ENCODE results near the gene NSMCE1.
"Not testable (repeated sequence)": the region's sequence is repeated elsewhere in the genome, so short reads cannot be mapped to it uniquely, and the experiment has no call there.

Gene NSMCE1

GRCh38 chr16:27264151-27264550, 4.4 kb downstream of the NSMCE1 start:
- DNase-seq (no peak), ATAC-seq (no peak)
- no peak overlapping the region for H3K27ac Mint-ChIP-seq
- no peaks in the 10 kb centered on the region for H3K27me3 Mint-ChIP-seq
- peaks cover 0 to 5% of the 10 kb centered on the region in 2 donors for H3K9me3 Mint-ChIP-seq
- H3K4me1 Mint-ChIP-seq: peaks cover 71% of the 10 kb centered on the region
- H3K4me3 Mint-ChIP-seq: no peak overlapping the region

- not testable (repeated sequence) for DNase-seq, H3K9me3 Mint-ChIP-seq, ATAC-seq, H3K27me3 Mint-ChIP-seq, H3K27ac Mint-ChIP-seq
- Mint-ChIP-seq H3K4me3 (peak overlapping the region in 1 of 2 donors; percentile 8), H3K4me1 (peaks cover 82% of the 10 kb centered on the region)
Observed at GRCh38 chr16:27262904-27263423, 5.6 kb downstream of the NSMCE1 start.

GRCh38 chr16:27259710-27260109, 8.9 kb downstream of the NSMCE1 start:
- Mint-ChIP-seq H3K4me3 (no peak overlapping the region), H3K4me1 (peaks cover 89% of the 10 kb centered on the region), H3K9me3 (peaks cover 0 to 5% of the 10 kb centered on the region in 2 donors), H3K27me3 (no peaks in the 10 kb centered on the region), H3K27ac (no peak overlapping the region)
- no peak for DNase-seq
- no peak for ATAC-seq

GRCh38 chr16:27258241-27258734, 10.3 kb downstream of the NSMCE1 start:
- peaks cover 89% of the 10 kb centered on the region for H3K4me1 Mint-ChIP-seq
- DNase-seq (no peak), ATAC-seq (no peak)
- peak overlapping the region; percentile 3 to 66 for H3K27ac Mint-ChIP-seq
- H3K4me3 Mint-ChIP-seq: no peak overlapping the region
- H3K9me3 Mint-ChIP-seq: peaks cover 0 to 3% of the 10 kb centered on the region in 2 donors
- no peaks in the 10 kb centered on the region for H3K27me3 Mint-ChIP-seq

- Mint-ChIP-seq H3K27ac (peak overlapping the region in 1 of 2 donors; percentile 50), H3K4me1 (peaks cover 89% of the 10 kb centered on the region), H3K27me3 (no peaks in the 10 kb centered on the region), H3K4me3 (no peak overlapping the region), H3K9me3 (no peaks in the 10 kb centered on the region)
- no peak for DNase-seq
- no peak for ATAC-seq
Observed at GRCh38 chr16:27257271-27257670, 11.3 kb downstream of the NSMCE1 start.

- Mint-ChIP-seq H3K27ac (peak overlapping the region in 1 of 2 donors; percentile 50), H3K27me3 (no peaks in the 10 kb centered on the region), H3K4me1 (peaks cover 89% of the 10 kb centered on the region), H3K9me3 (no peaks in the 10 kb centered on the region), H3K4me3 (no peak overlapping the region)
- no peak for DNase-seq
- ATAC-seq: no peak
Observed at GRCh38 chr16:27256861-27257260, 11.7 kb downstream of the NSMCE1 start.

- H3K4me1 Mint-ChIP-seq: peaks cover 97% of the 10 kb centered on the region
- peak; percentile 87 for ATAC-seq
- peak overlapping the region; percentile 77 to 81 for H3K4me3 Mint-ChIP-seq
- peak; percentile 48 to 53 for DNase-seq
- H3K27me3 Mint-ChIP-seq: no peaks in the 10 kb centered on the region
- no peaks in the 10 kb centered on the region for H3K9me3 Mint-ChIP-seq
- H3K27ac Mint-ChIP-seq: peak overlapping the region; percentile 93 to 98
Observed at GRCh38 chr16:27254262-27254811, 14.2 kb downstream of the NSMCE1 start.

GRCh38 chr16:27253526-27253930, 15.0 kb downstream of the NSMCE1 start:
- H3K27me3 Mint-ChIP-seq: no peaks in the 10 kb centered on the region
- ATAC-seq (peak; percentile 74), DNase-seq (peak; percentile 35 to 38)
- peak overlapping the region; percentile 77 to 81 for H3K4me3 Mint-ChIP-seq
- peak overlapping the region; percentile 91 to 98 for H3K27ac Mint-ChIP-seq
- peaks cover 97% of the 10 kb centered on the region for H3K4me1 Mint-ChIP-seq
- peaks cover 0 to 5% of the 10 kb centered on the region in 2 donors for H3K9me3 Mint-ChIP-seq

GRCh38 chr16:27252206-27252585, 16.4 kb downstream of the NSMCE1 start:
- Mint-ChIP-seq H3K4me1 (peaks cover 97% of the 10 kb centered on the region), H3K4me3 (peak overlapping the region; percentile 26 to 77), H3K9me3 (peaks cover 0 to 7% of the 10 kb centered on the region in 2 donors), H3K27ac (peak overlapping the region; percentile 91 to 98), H3K27me3 (no peaks in the 10 kb centered on the region)
- no peak for DNase-seq
- ATAC-seq: no peak

GRCh38 chr16:27251541-27252205, 16.9 kb downstream of the NSMCE1 start:
- ATAC-seq (peak; percentile 33), DNase-seq (no peak)
- Mint-ChIP-seq H3K4me1 (peaks cover 97% of the 10 kb centered on the region), H3K9me3 (peaks cover 0 to 7% of the 10 kb centered on the region in 2 donors), H3K27me3 (no peaks in the 10 kb centered on the region), H3K27ac (peak overlapping the region; percentile 11 to 98), H3K4me3 (peak overlapping the region; percentile 26 to 32)

- Mint-ChIP-seq H3K4me1 (peaks cover 97% of the 10 kb centered on the region), H3K4me3 (peak overlapping the region in 1 of 2 donors; percentile 39)
- not testable (repeated sequence) for H3K27ac Mint-ChIP-seq, H3K27me3 Mint-ChIP-seq, DNase-seq, ATAC-seq, H3K9me3 Mint-ChIP-seq
Observed at GRCh38 chr16:27248886-27249285, 19.7 kb downstream of the NSMCE1 start.

- Mint-ChIP-seq H3K27ac (no peak overlapping the region), H3K27me3 (no peaks in the 10 kb centered on the region), H3K9me3 (peaks cover 0 to 7% of the 10 kb centered on the region in 2 donors), H3K4me1 (peaks cover 97% of the 10 kb centered on the region), H3K4me3 (no peak overlapping the region)
- no peak for DNase-seq
- ATAC-seq: no peak
Observed at GRCh38 chr16:27248036-27248435, 20.5 kb downstream of the NSMCE1 start.

- ATAC-seq, H3K9me3 Mint-ChIP-seq, H3K4me3 Mint-ChIP-seq, DNase-seq, H3K27me3 Mint-ChIP-seq: not testable (repeated sequence)
- peaks cover 97% of the 10 kb centered on the region for H3K4me1 Mint-ChIP-seq
- peak overlapping the region in 1 of 2 donors; percentile 35 for H3K27ac Mint-ChIP-seq
Observed at GRCh38 chr16:27247076-27247475, 21.5 kb downstream of the NSMCE1 start.

- DNase-seq (no peak), ATAC-seq (no peak)
- H3K4me1 Mint-ChIP-seq: peaks cover 97% of the 10 kb centered on the region
- peak overlapping the region in 1 of 2 donors; percentile 63 for H3K4me3 Mint-ChIP-seq
- peak overlapping the region in 1 of 2 donors; percentile 91 for H3K27ac Mint-ChIP-seq
- H3K27me3 Mint-ChIP-seq: no peaks in the 10 kb centered on the region
- H3K9me3 Mint-ChIP-seq: peaks cover 0 to 7% of the 10 kb centered on the region in 2 donors
Observed at GRCh38 chr16:27246439-27246838, 22.1 kb downstream of the NSMCE1 start.

- Mint-ChIP-seq H3K27ac (peak overlapping the region in 1 of 2 donors; percentile 87), H3K9me3 (peaks cover 0 to 7% of the 10 kb centered on the region in 2 donors), H3K4me1 (peaks cover 98% of the 10 kb centered on the region), H3K27me3 (no peaks in the 10 kb centered on the region), H3K4me3 (peak overlapping the region; percentile 22 to 63)
- DNase-seq (peak in 1 of 2 donors; percentile 59), ATAC-seq (peak; percentile 88)
Observed at GRCh38 chr16:27245276-27246172, 23.0 kb downstream of the NSMCE1 start.
